IMR-90 (cell line): ENCODE results near the gene PGR. TPM values are rescaled to one million over a fixed set of nuclear protein-coding genes. Genes with fewer than 3 reads are reported as not detected.

ENCODE experiments used
- ATAC-seq: fragments of 200-7000 bp; cut with Tn5 transposase; 2 replicates; pipeline ENCODE4 v1.9.1; 2020; ENCODE audit warnings: low read depth, mild to moderate bottlenecking, moderate library complexity
- BruUV-seq: library from RNA; stranded (reverse); fragments of 400-500 nt; replicated peaks from 2 replicates; lab custom pipeline; 2021; lab: Mats Ljungman, UMichigan
- CTCF ChIA-PET: fragments of 300-600 bp; formaldehyde crosslinking; extraction: SDS; loops from one replicate; lab custom pipeline; 2021; ENCODE audit warnings: antibody characterized with exemption; lab: Yijun Ruan, JAX
- POLR2A ChIA-PET: fragments of 300-600 bp; sonication (Branson Sonifier 250); formaldehyde crosslinking; loops from one replicate; lab custom pipeline; 2022; ENCODE audit warnings: antibody characterized with exemption; ENCODE audit not compliant: unreplicated experiment; lab: Charles Lee
- DNase-seq: peaks from one replicate; pipeline ENCODE4 v3.0.0; 2013
- H2AFZ ChIP-seq: replicated peaks from 2 replicates; pipeline ENCODE3; 2013; ENCODE audit warnings: low read length, mild to moderate bottlenecking; ENCODE audit not compliant: poor library complexity
- H2AK5ac ChIP-seq: 2 replicates; pipeline ENCODE4 v1.6.1; 2013; ENCODE audit warnings: low read depth, low read length, inconsistent platforms
- H2AK9ac ChIP-seq: replicated peaks from 2 replicates; pipeline ENCODE3; 2013; ENCODE audit warnings: mild to moderate bottlenecking, low read depth, low read length, moderate library complexity; ENCODE audit not compliant: poor library complexity
- H2BK120ac ChIP-seq: 2 replicates; pipeline ENCODE4 v1.6.1; 2013; ENCODE audit warnings: low read depth, low read length, inconsistent platforms
- H2BK15ac ChIP-seq: 3 replicates; pipeline ENCODE4 v1.6.1; 2013; ENCODE audit warnings: low read depth, low read length, inconsistent platforms
- H2BK20ac ChIP-seq: 2 replicates; pipeline ENCODE4 v1.6.1; 2013; ENCODE audit warnings: low read depth, mild to moderate bottlenecking, inconsistent platforms, low read length, moderate library complexity
- H2BK5ac ChIP-seq: 2 replicates; pipeline ENCODE4 v1.6.1; 2013; ENCODE audit warnings: mild to moderate bottlenecking, low read depth, low read length, inconsistent platforms; ENCODE audit not compliant: poor library complexity, severe bottlenecking
- H3K14ac ChIP-seq: replicated peaks from 2 replicates; pipeline ENCODE4 v1.6.1; 2013; ENCODE audit warnings: low read depth, low read length, inconsistent platforms
- H3K18ac ChIP-seq: 2 replicates; pipeline ENCODE4 v1.6.1; 2013; ENCODE audit warnings: low read depth, low read length, control low read depth
- H3K23ac ChIP-seq: 2 replicates; pipeline ENCODE4 v1.6.1; 2013; ENCODE audit warnings: low read depth, low read length, inconsistent platforms
- H3K27ac ChIP-seq: 2 replicates; pipeline ENCODE4 v1.5.1; 2013; ENCODE audit warnings: mild to moderate bottlenecking, control low read depth, low read length; ENCODE audit not compliant: insufficient read depth
- H3K27me3 ChIP-seq: 2 replicates; pipeline ENCODE4 v1.6.1; 2013; ENCODE audit warnings: low read length; ENCODE audit not compliant: control insufficient read depth, insufficient read depth
- H3K36me3 ChIP-seq: 2 replicates; pipeline ENCODE4 v1.6.1; 2013; ENCODE audit warnings: low read length, mixed read lengths; ENCODE audit not compliant: control insufficient read depth, insufficient read depth
- H3K4ac ChIP-seq: 2 replicates; pipeline ENCODE4 v1.6.1; 2013; ENCODE audit warnings: low read depth, low read length, inconsistent platforms
- H3K4me1 ChIP-seq: 2 replicates; pipeline ENCODE4 v1.6.1; 2013; ENCODE audit warnings: low read length, mixed read lengths; ENCODE audit not compliant: control insufficient read depth, insufficient read depth
- H3K4me2 ChIP-seq: 2 replicates; pipeline ENCODE4 v1.6.1; 2013; ENCODE audit warnings: low read depth, mild to moderate bottlenecking, control low read depth, low read length, moderate library complexity
- H3K4me3 ChIP-seq: 2 replicates; pipeline ENCODE4 v1.5.1; 2013; ENCODE audit warnings: low read depth, mild to moderate bottlenecking, control low read depth, low read length, moderate library complexity; ENCODE audit not compliant: insufficient read depth
- H3K56ac ChIP-seq: 2 replicates; pipeline ENCODE4 v1.6.1; 2013; ENCODE audit warnings: low read length, inconsistent platforms; ENCODE audit not compliant: insufficient read depth; ENCODE audit errors: extremely low read depth
- H3K79me1 ChIP-seq, 2 experiments: 2 replicates each; pipeline ENCODE4 v1.6.1; 2013; ENCODE audit warnings: low read length in 2 of 2, inconsistent platforms in 1 of 2, low read depth in 1 of 2
- H3K9ac ChIP-seq: 2 replicates; pipeline ENCODE4 v1.6.1; 2013; ENCODE audit warnings: low read depth, low read length, control low read depth
- H3K9me1 ChIP-seq: 2 replicates; pipeline ENCODE4 v1.6.1; 2013; ENCODE audit warnings: low read length, inconsistent platforms; ENCODE audit not compliant: insufficient read depth
- H3K9me3 ChIP-seq: 2 replicates; pipeline ENCODE4 v1.6.1; 2013; ENCODE audit warnings: low read length; ENCODE audit not compliant: control insufficient read depth, insufficient read depth
- H4K20me1 ChIP-seq: 2 replicates; pipeline ENCODE4 v1.6.1; 2013; ENCODE audit warnings: low read length, inconsistent platforms; ENCODE audit not compliant: insufficient read depth
- H4K5ac ChIP-seq: 2 replicates; pipeline ENCODE4 v1.6.1; 2013; ENCODE audit warnings: mild to moderate bottlenecking, low read depth, low read length, control low read depth
- H4K8ac ChIP-seq, 2 experiments: 2 replicates each; pipeline ENCODE4 v1.6.1; 2013; ENCODE audit warnings: low read depth in 2 of 2, low read length in 2 of 2, control low read depth in 1 of 2, inconsistent platforms in 1 of 2
- H4K91ac ChIP-seq: 2 replicates; pipeline ENCODE4 v1.6.1; 2013; ENCODE audit warnings: low read depth, low read length, inconsistent platforms; ENCODE audit not compliant: insufficient read depth
- BHLHE40 ChIP-seq: fragments of 150-350 bp; IDR thresholded peaks from 2 replicates; pipeline ENCODE4 v1.6.1; 2016; ENCODE audit warnings: mild to moderate bottlenecking, low read depth, low read length
- CEBPB ChIP-seq: IDR thresholded peaks from 2 replicates; pipeline ENCODE4 v1.6.1; 2012; ENCODE audit warnings: low read depth, low read length, improper control_type of control experiment
- CHD1 ChIP-seq: IDR thresholded peaks from 2 replicates; pipeline ENCODE4 v1.6.1; 2012; ENCODE audit warnings: low read depth, low read length, improper control_type of control experiment
- CTCF ChIP-seq: conservative IDR thresholded peaks from 2 replicates; pipeline ENCODE4 v1.5.1; 2012; ENCODE audit warnings: mild to moderate bottlenecking, low read depth, low read length, improper control_type of control experiment
- FOS ChIP-seq: fragments of 150-350 bp; IDR thresholded peaks from 2 replicates; pipeline ENCODE4 v1.6.1; 2016; ENCODE audit warnings: low read depth, low read length
- MAFK ChIP-seq: IDR thresholded peaks from 2 replicates; pipeline ENCODE4 v1.6.1; 2012; ENCODE audit warnings: low read depth, low read length, improper control_type of control experiment
- MXI1 ChIP-seq: IDR thresholded peaks from 2 replicates; pipeline ENCODE4 v1.6.1; 2012; ENCODE audit warnings: low read depth, mild to moderate bottlenecking, low read length, moderate library complexity, borderline replicate concordance
- NFE2L2 ChIP-seq: fragments of 150-350 bp; IDR thresholded peaks from 2 replicates; pipeline ENCODE4 v1.6.1; 2016; ENCODE audit warnings: low read depth, mild to moderate bottlenecking, low read length
- POLR2A ChIP-seq: IDR thresholded peaks from 2 replicates; pipeline ENCODE4 v1.6.1; 2012; ENCODE audit warnings: mild to moderate bottlenecking, low read depth, low read length
- RAD21 ChIP-seq: IDR thresholded peaks from 2 replicates; pipeline ENCODE4 v1.6.1; 2012; ENCODE audit warnings: low read length, improper control_type of control experiment
- RCOR1 ChIP-seq: IDR thresholded peaks from 2 replicates; pipeline ENCODE4 v1.6.1; 2012; ENCODE audit warnings: mild to moderate bottlenecking, low read length, improper control_type of control experiment; ENCODE audit not compliant: insufficient replicate concordance
- WGBS, 2 experiments: methylation state at CpG; one replicate each; pipeline versions ENCODE4 v1.1.5 to v1.1.7; 2013; ENCODE audit warnings: missing lambda C conversion rate in 2 of 2; ENCODE audit not compliant: insufficient read length in 1 of 2; ENCODE audit errors: extremely low coverage in 2 of 2; 5-methylcytosine and 5-hydroxymethylcytosine counted together
- dilution Hi-C: fragments of 300-500 bp; cut with HindIII; formaldehyde crosslinking; loops from one replicate; pipeline ENCODE4 v1.14.3; 2018; ENCODE audit warnings: low sequenced_read_pairs; ENCODE audit not compliant: unreplicated experiment
- in situ Hi-C: fragments of 300-500 bp; cut with MboI; formaldehyde crosslinking; loops from 3 replicates; pipeline ENCODE4 v1.14.3; 2019; ENCODE audit warnings: low sequenced_read_pairs, inconsistent platforms, mixed read lengths
- intact Hi-C: fragments of 100-400 bp; cut with micrococcal nuclease; formaldehyde crosslinking; loops from 2 replicates; pipeline ENCODE4 v1.10.0; 2022
- polyA plus RNA-seq, 3 experiments: library from polyadenylated mRNA; depleted of rRNA; stranded (reverse); fragments of >200 nt; gene quantifications; 2 replicates each; pipeline ENCODE4 v1.2.3, GENCODE V29; 2012; ENCODE audit warnings: low replicate concordance in 1 of 3
- total RNA-seq: library from RNA; depleted of rRNA; stranded (reverse); fragments of >200 nt; gene quantifications from 2 replicates; pipeline ENCODE4 v1.2.3, GENCODE V29; 2012
- TF ChIP-seq, protein P1 (sequence below): fragments of 150-350 bp; IDR thresholded peaks from 2 replicates; pipeline ENCODE4 v1.6.1; 2016; ENCODE audit warnings: low read depth, mild to moderate bottlenecking, low read length, moderate library complexity, borderline replicate concordance
- TF ChIP-seq, protein P2 (sequence below): fragments of 150-350 bp; IDR thresholded peaks from 2 replicates; pipeline ENCODE4 v1.6.1; 2017; ENCODE audit warnings: mild to moderate bottlenecking, antibody characterized with exemption, low read length, low read depth

The PGR gene
- total and polyA plus RNA-seq, 2 of the 4 experiments (the other 2 are of a cell fraction), result under 0.01 TPM; not detected in 1

DNA sequence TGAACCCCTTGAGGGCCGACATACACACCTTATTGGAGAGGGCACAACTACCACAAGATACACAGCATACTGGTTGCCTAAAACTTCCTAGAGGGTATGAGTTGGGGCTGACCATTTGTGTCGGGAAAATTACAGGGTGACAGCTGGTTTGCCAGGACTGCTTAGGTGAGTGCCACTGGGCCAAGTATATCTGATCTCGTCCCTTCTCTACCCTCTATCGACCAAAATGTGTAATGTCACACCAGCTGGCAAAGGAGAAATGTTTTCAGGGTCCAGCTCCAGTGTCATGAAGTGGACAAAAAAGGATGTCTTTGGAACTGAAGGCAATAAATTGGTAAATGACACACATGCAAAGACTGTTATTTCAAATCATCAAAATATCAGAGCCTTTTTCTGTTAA, 126.1 kb downstream of the PGR start:
- no peak for DNase-seq
- no peak overlapping the region for H2BK15ac ChIP-seq
- no peaks in the 10 kb centered on the region for H4K20me1 ChIP-seq
- ATAC-seq, result no peak
- no peak overlapping the region for H2AK5ac ChIP-seq
- no peaks in the 10 kb centered on the region for H3K36me3 ChIP-seq
- ChIA-PET POLR2A (no interaction called here), CTCF (no interaction called here)
- intact Hi-C loops, result no loop called here
- no peak overlapping the region for H3K4me2 ChIP-seq
- no peak overlapping the region for H2BK120ac ChIP-seq
- no peak overlapping the region for H2BK5ac ChIP-seq
- BruUV-seq, result no TSS peak
- no CpG with 5 or more reads among the region's 4 CpGs for WGBS, 2 experiments
- no peak overlapping the region for H2AK9ac ChIP-seq
- no peak overlapping the region for H3K56ac ChIP-seq
- H4K8ac ChIP-seq, result no peak overlapping the region
- no peak overlapping the region for H3K14ac ChIP-seq
- H3K18ac ChIP-seq, result no peak overlapping the region
- H4K5ac ChIP-seq, result no peak overlapping the region
- H2AFZ ChIP-seq, result no peak overlapping the region
- no peak overlapping the region for H2BK20ac ChIP-seq
- no peaks in the 10 kb centered on the region; the same call in 1 of the 2 replicates for H3K27me3 ChIP-seq
- H3K9ac ChIP-seq, result no peak overlapping the region
- no peak overlapping the region for H3K23ac ChIP-seq
- H3K4me3 ChIP-seq, result no peak overlapping the region
- H4K91ac ChIP-seq, result no peak overlapping the region
- H3K9me3 ChIP-seq, result no peaks in the 10 kb centered on the region
- no peaks in the 10 kb centered on the region for H3K4me1 ChIP-seq
- no peak overlapping the region for H3K27ac ChIP-seq
- no peaks in the 10 kb centered on the region for H3K79me1 ChIP-seq
- TF ChIP-seq NFE2L2, result no peak
- TF ChIP-seq MXI1, result no peak
- TF ChIP-seq CHD1, result no peak
- no peak for TF ChIP-seq MAFK
- no peak for TF ChIP-seq POLR2A
- no peak for TF ChIP-seq RAD21
- no peak for TF ChIP-seq CTCF
- no peak for TF ChIP-seq CEBPB
- TF ChIP-seq RCOR1, result no peak
- no peak for TF ChIP-seq FOS
- TF ChIP-seq, protein P1, sequence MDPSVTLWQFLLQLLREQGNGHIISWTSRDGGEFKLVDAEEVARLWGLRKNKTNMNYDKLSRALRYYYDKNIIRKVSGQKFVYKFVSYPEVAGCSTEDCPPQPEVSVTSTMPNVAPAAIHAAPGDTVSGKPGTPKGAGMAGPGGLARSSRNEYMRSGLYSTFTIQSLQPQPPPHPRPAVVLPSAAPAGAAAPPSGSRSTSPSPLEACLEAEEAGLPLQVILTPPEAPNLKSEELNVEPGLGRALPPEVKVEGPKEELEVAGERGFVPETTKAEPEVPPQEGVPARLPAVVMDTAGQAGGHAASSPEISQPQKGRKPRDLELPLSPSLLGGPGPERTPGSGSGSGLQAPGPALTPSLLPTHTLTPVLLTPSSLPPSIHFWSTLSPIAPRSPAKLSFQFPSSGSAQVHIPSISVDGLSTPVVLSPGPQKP, result no peak
- TF ChIP-seq, protein P2, sequence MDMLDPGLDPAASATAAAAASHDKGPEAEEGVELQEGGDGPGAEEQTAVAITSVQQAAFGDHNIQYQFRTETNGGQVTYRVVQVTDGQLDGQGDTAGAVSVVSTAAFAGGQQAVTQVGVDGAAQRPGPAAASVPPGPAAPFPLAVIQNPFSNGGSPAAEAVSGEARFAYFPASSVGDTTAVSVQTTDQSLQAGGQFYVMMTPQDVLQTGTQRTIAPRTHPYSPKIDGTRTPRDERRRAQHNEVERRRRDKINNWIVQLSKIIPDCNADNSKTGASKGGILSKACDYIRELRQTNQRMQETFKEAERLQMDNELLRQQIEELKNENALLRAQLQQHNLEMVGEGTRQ, result no peak
- no peak for TF ChIP-seq BHLHE40
- in situ Hi-C loops, result no loop called here
- no peaks in the 10 kb centered on the region for H3K9me1 ChIP-seq
- no peak overlapping the region for H3K4ac ChIP-seq
- dilution Hi-C loops, result no loop called here
